ENCODE data around the gene WDR44.
"Not testable (repeated sequence)": the region's sequence is repeated elsewhere in the genome, so short reads cannot be mapped to it uniquely, and the experiment has no call there.

Gene WDR44

GRCh38 chrX:118437283-118437682 lies 91.4 kb downstream of the WDR44 start:
- Histone ChIP-seq H3K27me3 (ENCODE audit: control insufficient read depth, insufficient read depth, low read length) (no peaks in the 10 kb centered on the region), H3K9me3 (replicated peaks; ENCODE audit: low read length) (no peaks in the 10 kb centered on the region), H3K9ac (ENCODE audit: low read depth, low read length) (no peak overlapping the region), H3K4me2 (ENCODE audit: low read length) (no peak overlapping the region), H3K4me3 (ENCODE audit: low read length) (no peak overlapping the region), H3K4me1 (ENCODE audit: control insufficient read depth, insufficient read depth, low read length) (no peaks in the 10 kb centered on the region), H3K36me3 (ENCODE audit: insufficient read depth, low read length) (peaks cover 13% of the 10 kb centered on the region)

DNA sequence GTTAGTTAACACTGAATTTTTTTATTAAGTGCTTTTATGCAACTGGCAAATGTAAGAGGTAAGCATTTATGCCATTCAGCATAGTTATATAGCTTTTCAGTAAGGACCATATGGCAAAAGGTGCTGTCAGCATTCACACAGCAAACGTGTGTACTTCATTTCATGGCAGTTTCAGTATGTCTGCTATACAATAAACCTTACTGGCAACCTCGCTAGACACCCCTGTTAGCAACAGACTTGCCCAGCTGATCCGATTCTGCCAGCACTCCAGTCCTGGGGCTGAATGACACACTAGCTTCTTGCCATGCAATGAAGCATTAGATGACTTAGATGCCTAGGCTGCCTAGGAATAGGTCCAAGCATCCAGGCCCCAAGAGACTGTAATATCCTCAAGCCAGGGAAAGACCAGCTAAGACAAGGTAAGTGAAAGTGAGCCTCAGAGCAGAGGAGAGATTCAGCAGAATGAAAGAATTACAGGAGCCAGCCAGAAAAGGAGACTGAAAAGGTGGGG lies 102.4 kb downstream of the WDR44 start:
- no peaks in the 10 kb centered on the region for H3K9me3 ChIP-seq (replicated peaks; ENCODE audit: low read length)
- no peaks in the 10 kb centered on the region for H3K27me3 ChIP-seq (ENCODE audit: control insufficient read depth, insufficient read depth, low read length)
- peaks cover 12% of the 10 kb centered on the region for H3K36me3 ChIP-seq (ENCODE audit: insufficient read depth, low read length)
- no peak overlapping the region for H3K4me3 ChIP-seq (ENCODE audit: low read length)
- H3K9ac ChIP-seq (ENCODE audit: low read depth, low read length) = no peak overlapping the region
- no peaks in the 10 kb centered on the region for H3K4me1 ChIP-seq (ENCODE audit: control insufficient read depth, insufficient read depth, low read length)
- H3K4me2 ChIP-seq (ENCODE audit: low read length) = no peak overlapping the region

DNA sequence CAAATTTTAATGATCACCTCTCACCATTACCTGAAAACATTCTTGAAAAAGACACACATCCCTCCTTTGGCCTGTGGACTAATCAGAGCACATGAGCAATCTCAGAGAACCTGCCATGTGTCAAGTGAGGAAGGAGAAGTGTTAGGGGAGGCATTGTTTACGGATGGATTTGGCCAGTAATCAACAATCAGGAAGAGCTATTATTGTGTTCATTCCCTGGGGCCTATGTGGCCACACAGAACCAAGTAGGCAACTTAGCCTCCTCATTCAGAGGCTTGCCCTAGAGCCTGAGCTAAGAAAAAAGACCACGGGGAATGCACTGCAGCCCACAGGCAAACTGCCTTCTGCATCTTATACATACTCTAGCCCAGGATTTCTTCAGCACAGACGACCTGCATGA lies 109.1 kb downstream of the WDR44 start:
- no peak overlapping the region for H3K9ac ChIP-seq (ENCODE audit: low read depth, low read length)
- no peak overlapping the region for H3K4me2 ChIP-seq (ENCODE audit: low read length)
- H3K27me3 ChIP-seq (ENCODE audit: control insufficient read depth, insufficient read depth, low read length) = no peaks in the 10 kb centered on the region
- peaks cover 5% of the 10 kb centered on the region for H3K36me3 ChIP-seq (ENCODE audit: insufficient read depth, low read length)
- no peaks in the 10 kb centered on the region for H3K4me1 ChIP-seq (ENCODE audit: control insufficient read depth, insufficient read depth, low read length)
- H3K9me3 ChIP-seq (replicated peaks; ENCODE audit: low read length) = no peaks in the 10 kb centered on the region
- H3K4me3 ChIP-seq (ENCODE audit: low read length) = no peak overlapping the region

- H3K4me3 ChIP-seq (ENCODE audit: low read length) = no peak overlapping the region
- no peak overlapping the region for H3K4me2 ChIP-seq (ENCODE audit: low read length)
- H3K9me3 ChIP-seq (replicated peaks; ENCODE audit: low read length) = no peaks in the 10 kb centered on the region
- H3K36me3 ChIP-seq (ENCODE audit: insufficient read depth, low read length) = no peaks in the 10 kb centered on the region
- H3K4me1 ChIP-seq (ENCODE audit: control insufficient read depth, insufficient read depth, low read length) = no peaks in the 10 kb centered on the region
- H3K27me3 ChIP-seq (ENCODE audit: control insufficient read depth, insufficient read depth, low read length) = no peaks in the 10 kb centered on the region
- no peak overlapping the region for H3K9ac ChIP-seq (ENCODE audit: low read depth, low read length)
Observed at GRCh38 chrX:118459494-118459893, 113.6 kb downstream of the WDR44 start.

DNA sequence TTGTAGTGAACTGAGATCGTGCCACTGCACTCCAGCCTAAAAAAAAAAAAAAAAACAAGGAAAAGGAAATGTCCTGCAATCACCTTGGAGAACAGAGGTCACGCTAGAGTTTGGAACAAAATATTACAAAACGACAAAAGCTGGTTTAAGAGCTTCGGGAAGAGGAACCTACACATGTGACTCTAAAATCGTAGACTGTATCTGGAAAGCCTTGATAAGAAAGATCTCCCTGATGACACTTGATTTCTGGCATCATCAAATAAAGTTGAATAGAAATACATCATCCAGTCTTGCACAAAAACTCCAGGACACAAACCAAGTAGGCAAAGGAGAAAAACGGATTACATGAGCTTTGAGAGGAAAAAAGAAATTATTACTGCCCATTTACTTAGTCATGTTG lies 118.6 kb downstream of the WDR44 start:
- H3K9me3 ChIP-seq (replicated peaks; ENCODE audit: low read length) = no peaks in the 10 kb centered on the region
- H3K4me1 ChIP-seq (ENCODE audit: control insufficient read depth, insufficient read depth, low read length) = no peaks in the 10 kb centered on the region
- H3K36me3 ChIP-seq (ENCODE audit: insufficient read depth, low read length) = no peaks in the 10 kb centered on the region
- H3K9ac ChIP-seq (ENCODE audit: low read depth, low read length) = no peak overlapping the region
- no peak overlapping the region for H3K4me2 ChIP-seq (ENCODE audit: low read length)
- H3K4me3 ChIP-seq (ENCODE audit: low read length) = no peak overlapping the region
- H3K27me3 ChIP-seq (ENCODE audit: control insufficient read depth, insufficient read depth, low read length) = no peaks in the 10 kb centered on the region

GRCh38 chrX:118468122-118468521 lies 122.2 kb downstream of the WDR44 start:
- no peak overlapping the region for H3K9ac ChIP-seq (ENCODE audit: low read depth, low read length)
- no peaks in the 10 kb centered on the region for H3K27me3 ChIP-seq (ENCODE audit: control insufficient read depth, insufficient read depth, low read length)
- H3K4me2 ChIP-seq (ENCODE audit: low read length) = no peak overlapping the region
- H3K4me3 ChIP-seq (ENCODE audit: low read length) = no peak overlapping the region
- no peaks in the 10 kb centered on the region for H3K36me3 ChIP-seq (ENCODE audit: insufficient read depth, low read length)
- H3K9me3 ChIP-seq (replicated peaks; ENCODE audit: low read length) = no peaks in the 10 kb centered on the region
- H3K4me1 ChIP-seq (ENCODE audit: control insufficient read depth, insufficient read depth, low read length) = no peaks in the 10 kb centered on the region

- H3K27me3 ChIP-seq (ENCODE audit: control insufficient read depth, insufficient read depth, low read length); H3K36me3 ChIP-seq (ENCODE audit: insufficient read depth, low read length); H3K9ac ChIP-seq (ENCODE audit: low read depth, low read length): not testable (repeated sequence)
Observed at GRCh38 chrX:118470721-118471347, 124.9 kb downstream of the WDR44 start.

DNA sequence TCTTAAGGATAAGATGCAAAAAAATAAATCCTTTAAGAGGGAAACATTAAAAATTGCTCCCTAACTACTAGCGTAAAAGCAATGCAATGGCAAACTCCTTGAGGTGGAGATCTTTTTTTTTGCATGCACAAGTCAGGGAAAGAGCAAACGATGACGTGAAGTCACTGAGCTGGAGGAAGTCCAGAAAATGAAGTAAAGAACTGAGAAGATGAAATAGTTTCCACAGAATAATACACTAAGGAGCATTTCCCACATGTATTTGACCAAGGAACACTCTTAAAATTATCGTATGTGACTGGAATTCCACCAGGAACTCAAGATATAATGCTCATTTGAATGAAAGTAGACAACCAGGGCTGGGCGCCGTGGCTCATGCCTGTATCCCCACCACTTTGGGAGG lies 128.7 kb downstream of the WDR44 start:
- H3K9me3 ChIP-seq (replicated peaks; ENCODE audit: low read length) = no peaks in the 10 kb centered on the region
- no peaks in the 10 kb centered on the region for H3K27me3 ChIP-seq (ENCODE audit: control insufficient read depth, insufficient read depth, low read length)
- H3K4me3 ChIP-seq (ENCODE audit: low read length) = no peak overlapping the region
- H3K36me3 ChIP-seq (ENCODE audit: insufficient read depth, low read length) = no peaks in the 10 kb centered on the region
- H3K9ac ChIP-seq (ENCODE audit: low read depth, low read length) = no peak overlapping the region
- H3K4me2 ChIP-seq (ENCODE audit: low read length) = no peak overlapping the region
- no peaks in the 10 kb centered on the region for H3K4me1 ChIP-seq (ENCODE audit: control insufficient read depth, insufficient read depth, low read length)

More at GRCh38 chrX:118470721-118471347, 124.9 kb downstream of the WDR44 start:
- not testable (repeated sequence) for H3K4me3 ChIP-seq (ENCODE audit: low read length); H3K9me3 ChIP-seq (replicated peaks; ENCODE audit: low read length); H3K4me2 ChIP-seq (ENCODE audit: low read length); H3K4me1 ChIP-seq (ENCODE audit: control insufficient read depth, insufficient read depth, low read length)

DNA sequence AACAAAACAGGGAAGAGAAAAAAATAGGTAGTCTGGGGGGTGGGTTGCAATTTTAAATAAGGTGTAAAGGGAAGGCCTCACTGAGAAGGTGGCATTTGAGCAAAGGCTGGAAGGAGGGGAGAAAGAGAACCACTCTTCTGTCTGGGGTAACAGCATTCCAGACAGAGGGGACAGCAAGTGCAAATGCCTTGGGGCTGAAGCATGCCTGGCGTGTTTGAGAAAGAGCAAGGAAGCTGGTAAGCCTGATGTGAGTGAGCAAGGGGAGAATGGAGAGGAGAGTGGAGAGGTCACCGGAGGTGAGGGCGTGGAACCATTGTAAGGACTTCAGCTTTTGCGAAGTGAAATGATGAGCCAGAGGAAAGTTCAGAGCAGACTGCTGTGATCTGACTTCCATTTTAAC lies 130.0 kb downstream of the WDR44 start:
- Histone ChIP-seq H3K27me3 (ENCODE audit: control insufficient read depth, insufficient read depth, low read length) (no peaks in the 10 kb centered on the region), H3K4me3 (ENCODE audit: low read length) (no peak overlapping the region), H3K9ac (ENCODE audit: low read depth, low read length) (no peak overlapping the region), H3K9me3 (replicated peaks; ENCODE audit: low read length) (no peaks in the 10 kb centered on the region), H3K36me3 (ENCODE audit: insufficient read depth, low read length) (no peaks in the 10 kb centered on the region), H3K4me1 (ENCODE audit: control insufficient read depth, insufficient read depth, low read length) (no peaks in the 10 kb centered on the region), H3K4me2 (ENCODE audit: low read length) (no peak overlapping the region)

- Histone ChIP-seq H3K9ac (ENCODE audit: low read depth, low read length) (no peak overlapping the region), H3K4me1 (ENCODE audit: control insufficient read depth, insufficient read depth, low read length) (no peaks in the 10 kb centered on the region), H3K4me3 (ENCODE audit: low read length) (no peak overlapping the region), H3K4me2 (ENCODE audit: low read length) (no peak overlapping the region), H3K27me3 (ENCODE audit: control insufficient read depth, insufficient read depth, low read length) (no peaks in the 10 kb centered on the region), H3K36me3 (ENCODE audit: insufficient read depth, low read length) (no peaks in the 10 kb centered on the region), H3K9me3 (replicated peaks; ENCODE audit: low read length) (no peaks in the 10 kb centered on the region)
Observed at GRCh38 chrX:118480172-118480571, 134.3 kb downstream of the WDR44 start.

- not testable (repeated sequence) for H3K36me3 ChIP-seq (ENCODE audit: insufficient read depth, low read length); H3K4me2 ChIP-seq (ENCODE audit: low read length); H3K27me3 ChIP-seq (ENCODE audit: control insufficient read depth, insufficient read depth, low read length); H3K9me3 ChIP-seq (replicated peaks; ENCODE audit: low read length); H3K4me1 ChIP-seq (ENCODE audit: control insufficient read depth, insufficient read depth, low read length); H3K9ac ChIP-seq (ENCODE audit: low read depth, low read length); H3K4me3 ChIP-seq (ENCODE audit: low read length)
Observed at GRCh38 chrX:118482384-118482783, 136.5 kb downstream of the WDR44 start.

- H3K9ac ChIP-seq (ENCODE audit: low read depth, low read length) = no peak overlapping the region
- H3K4me3 ChIP-seq (ENCODE audit: low read length) = no peak overlapping the region
- no peaks in the 10 kb centered on the region for H3K36me3 ChIP-seq (ENCODE audit: insufficient read depth, low read length)
- no peaks in the 10 kb centered on the region for H3K9me3 ChIP-seq (replicated peaks; ENCODE audit: low read length)
- no peaks in the 10 kb centered on the region for H3K4me1 ChIP-seq (ENCODE audit: control insufficient read depth, insufficient read depth, low read length)
- H3K4me2 ChIP-seq (ENCODE audit: low read length) = no peak overlapping the region
- no peaks in the 10 kb centered on the region for H3K27me3 ChIP-seq (ENCODE audit: control insufficient read depth, insufficient read depth, low read length)
Observed at GRCh38 chrX:118484216-118484903, 138.5 kb downstream of the WDR44 start.
